Effector memory CD8-positive, alpha-beta T cell (primary cell): ENCODE measurements around the gene CD48.

Experiments
- ATAC-seq: fragments of 150-1000 bp; cut with Tn5 transposase; replicated peaks from 2 replicates; pipeline ENCODE4 v1.10.0; 2021; ENCODE audit warnings: mild to moderate bottlenecking, moderate library complexity
- DNase-seq, 3 experiments: peaks; one replicate each; pipeline ENCODE4 v3.0.0; 2021
- H3K27ac Mint-ChIP-seq, 2 donors: one replicate each; pipeline ENCODE4 v1.8.0; 2022; ENCODE audit warnings: mild to moderate bottlenecking in 2 of 2, mixed read lengths in 2 of 2, moderate library complexity in 2 of 2
- H3K27me3 Mint-ChIP-seq, 2 donors: one replicate each; pipeline ENCODE4 v1.8.0; 2022; ENCODE audit warnings: mixed read lengths in 2 of 2
- H3K36me3 Mint-ChIP-seq: one replicate; pipeline ENCODE4 v1.8.0; 2022; ENCODE audit warnings: mild to moderate bottlenecking, moderate library complexity, mixed read lengths; ENCODE audit not compliant: insufficient read depth
- H3K4me1 Mint-ChIP-seq, 2 donors: one replicate each; pipeline ENCODE4 v1.8.0; 2022; ENCODE audit warnings: low read depth in 2 of 2, mixed read lengths in 2 of 2
- H3K4me3 Mint-ChIP-seq, 2 donors: one replicate each; pipeline ENCODE4 v1.8.0; 2022; ENCODE audit warnings: mild to moderate bottlenecking in 2 of 2, mixed read lengths in 2 of 2, moderate library complexity in 2 of 2
- H3K9me3 Mint-ChIP-seq, 2 donors: one replicate each; pipeline ENCODE4 v1.8.0; 2022; ENCODE audit warnings: mixed read lengths in 2 of 2

The CD48 gene

DNA sequence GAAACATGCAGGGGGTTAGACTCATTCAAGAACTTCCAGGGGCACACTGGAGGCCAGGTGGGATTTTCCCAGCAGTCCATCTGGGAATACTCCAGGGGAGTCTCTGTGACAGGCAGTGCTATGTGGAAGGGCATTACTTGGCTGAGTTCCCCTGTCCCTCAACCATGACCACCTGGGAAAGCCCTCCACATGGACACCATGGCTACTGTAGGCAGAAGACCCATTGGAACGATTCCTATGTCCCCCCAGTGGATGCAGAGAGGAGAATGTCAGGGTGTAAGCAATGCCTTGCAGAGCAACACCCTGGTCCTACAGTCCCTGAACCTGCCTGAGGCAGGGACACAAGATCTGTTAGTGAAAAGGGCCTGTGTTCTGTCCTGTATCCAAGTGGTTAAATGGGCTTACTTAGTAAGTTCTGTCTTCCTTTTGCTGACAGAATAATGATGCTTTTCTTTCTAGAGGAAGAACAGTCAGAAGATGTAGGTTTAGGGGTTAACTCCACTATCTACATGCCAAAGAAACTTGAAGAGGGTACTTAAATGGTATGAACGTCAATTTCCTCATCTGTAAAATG is 78.2 kb downstream of the CD48 start:
- Mint-ChIP-seq H3K27me3 (no peaks in the 10 kb centered on the region), H3K36me3 (peaks cover 70% of the 10 kb centered on the region), H3K9me3 (no peaks in the 10 kb centered on the region), H3K4me1 (peaks cover 72 to 81% of the 10 kb centered on the region in 2 donors), H3K4me3 (peak overlapping the region; percentile 72), H3K27ac (peak overlapping the region; percentile 92 to 94)
- DNase-seq: no peak
- no peak for ATAC-seq

DNA sequence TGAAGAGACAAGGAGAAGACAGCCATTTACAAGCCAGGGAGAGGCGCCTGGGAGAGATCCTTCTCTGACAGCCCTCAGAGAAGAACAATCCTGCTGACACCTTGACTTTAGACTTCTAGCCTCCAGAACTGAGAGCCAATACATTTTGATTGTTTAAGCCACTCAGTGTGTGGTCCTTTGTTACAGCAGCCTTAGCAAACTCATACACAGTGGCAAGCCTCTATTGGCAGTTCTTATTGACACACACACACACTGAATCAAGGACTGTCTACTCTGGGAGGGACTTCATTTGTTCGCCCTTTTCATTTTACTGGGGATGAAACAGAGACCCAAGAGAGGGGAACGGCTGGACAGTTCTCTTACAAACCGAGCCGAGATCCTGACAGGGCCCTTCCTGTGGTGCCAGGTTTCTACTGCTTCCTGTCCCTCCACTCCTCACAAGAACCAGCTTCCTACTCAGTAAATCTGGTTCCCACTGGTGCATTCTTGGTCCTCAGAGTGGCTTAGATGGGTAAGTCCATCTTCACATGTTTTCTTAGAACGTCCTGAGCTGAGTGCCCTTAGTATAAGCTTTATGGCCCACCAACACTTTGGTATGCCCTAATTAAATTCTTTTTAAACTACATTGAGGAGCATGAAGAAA is 79.5 kb downstream of the CD48 start:
- Mint-ChIP-seq H3K4me1 (peaks cover 72 to 82% of the 10 kb centered on the region in 2 donors), H3K4me3 (peak overlapping the region in 1 of 2 donors; percentile 72), H3K27ac (peak overlapping the region; percentile 93 to 94), H3K36me3 (peaks cover 59% of the 10 kb centered on the region), H3K9me3 (peaks cover 0 to under 1% of the 10 kb centered on the region in 2 donors), H3K27me3 (no peaks in the 10 kb centered on the region)
- no peak for ATAC-seq
- DNase-seq: no peak

DNA sequence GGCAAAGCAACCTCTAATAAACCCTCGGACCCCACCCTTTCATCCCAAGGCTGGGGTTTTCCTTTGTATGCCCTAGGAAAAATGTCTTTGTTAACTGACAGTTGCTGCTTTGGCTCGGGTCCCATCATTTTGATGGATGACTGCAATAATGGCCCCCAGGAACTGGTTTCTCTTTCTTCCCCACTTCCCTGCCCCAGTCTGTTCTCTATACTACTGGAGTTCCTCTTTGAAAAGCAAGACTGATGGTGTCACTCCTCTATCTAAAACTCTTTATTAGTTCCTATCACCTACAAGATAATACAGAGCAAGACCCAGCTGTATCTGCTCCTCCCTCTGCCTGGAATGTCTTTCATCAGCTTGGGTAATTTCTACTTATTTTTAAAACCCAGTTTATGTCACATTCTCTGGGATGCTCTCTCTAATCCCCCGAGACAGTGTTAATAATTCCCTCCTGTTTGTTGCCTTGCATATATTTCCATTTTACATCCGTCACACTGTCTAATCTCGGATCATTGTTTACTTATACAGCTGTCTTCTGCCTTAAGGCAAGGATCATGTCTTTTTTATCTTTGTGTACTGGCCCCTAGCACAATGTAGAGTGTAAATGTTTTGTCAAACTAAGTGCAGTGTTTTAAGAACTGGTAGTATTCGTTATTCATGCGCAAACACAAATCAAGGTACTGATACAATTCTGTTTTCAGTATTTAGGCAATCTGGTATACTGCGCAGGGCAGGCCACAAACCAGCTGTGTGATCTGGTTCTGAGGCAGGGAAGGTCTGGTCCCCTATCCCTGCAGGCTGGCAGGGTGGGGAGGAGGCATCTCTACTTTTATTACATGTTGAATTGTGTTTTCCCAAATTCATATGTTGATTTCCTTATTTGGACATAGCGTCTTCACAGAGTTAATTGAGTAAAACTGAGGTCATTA is 80.8 kb downstream of the CD48 start:
- Mint-ChIP-seq H3K27me3 (no peaks in the 10 kb centered on the region), H3K36me3 (peaks cover 55% of the 10 kb centered on the region), H3K4me1 (peaks cover 74 to 81% of the 10 kb centered on the region in 2 donors)

DNA sequence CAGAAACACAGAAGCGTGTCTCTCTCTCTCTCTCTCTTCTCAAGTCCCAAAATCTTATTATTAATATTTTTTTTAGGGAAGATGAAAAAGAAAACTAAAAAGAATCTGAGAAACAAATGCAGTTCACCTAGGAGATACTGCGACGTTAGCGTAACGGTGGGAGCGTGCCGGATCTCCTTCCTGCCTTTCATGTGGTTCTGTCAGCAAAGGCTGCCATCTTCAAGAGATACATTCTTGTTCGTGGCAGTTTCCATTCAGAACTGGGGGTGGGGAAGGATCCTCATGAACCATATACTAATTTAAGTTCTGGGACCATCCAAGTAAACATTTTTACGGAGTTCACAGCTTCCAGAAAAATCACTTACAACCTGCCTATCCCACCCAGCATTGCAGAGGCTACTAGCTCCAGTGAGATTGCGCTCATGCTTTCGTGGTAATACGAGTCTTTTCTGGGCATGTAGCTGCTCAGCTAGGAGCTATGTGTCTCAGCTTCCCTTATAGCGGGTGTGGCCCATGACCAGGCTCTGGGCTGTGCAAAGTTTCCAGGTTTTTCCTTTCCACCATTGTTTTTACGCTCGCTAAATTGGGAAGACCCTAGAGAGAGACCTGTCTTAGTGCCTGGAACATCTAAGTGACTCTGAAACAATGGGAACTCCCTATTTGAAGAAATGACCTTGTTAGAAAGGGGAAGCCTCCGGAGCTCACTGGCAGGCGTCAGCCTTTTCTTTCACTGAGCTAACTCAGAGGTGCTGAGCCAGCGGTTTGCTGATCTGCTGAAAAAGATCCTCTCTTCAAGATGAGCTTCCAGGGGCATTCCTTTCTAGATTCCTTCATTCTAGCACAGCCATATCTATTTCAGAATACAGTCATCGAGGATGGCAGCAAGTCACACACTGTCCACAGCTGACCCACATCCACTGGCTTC is 82.1 kb downstream of the CD48 start:
- Mint-ChIP-seq H3K27me3 (no peaks in the 10 kb centered on the region), H3K4me1 (peaks cover 80 to 90% of the 10 kb centered on the region in 2 donors), H3K4me3 (peak overlapping the region; percentile 72 to 75), H3K9me3 (peaks cover 3 to 6% of the 10 kb centered on the region in 2 donors), H3K27ac (peak overlapping the region; percentile 93 to 94), H3K36me3 (peaks cover 48% of the 10 kb centered on the region)
- DNase-seq: peak; percentile 44 to 63 (median 55)
- ATAC-seq: peak; percentile 80

More for the DNA sequence above, 80.8 kb downstream of the CD48 start:
- Mint-ChIP-seq H3K9me3 (peaks cover 3 to 6% of the 10 kb centered on the region in 2 donors), H3K27ac (peak overlapping the region; percentile 93 to 94), H3K4me3 (peak overlapping the region; percentile 72 to 75)
- no peak for ATAC-seq
- DNase-seq: no peak

DNA sequence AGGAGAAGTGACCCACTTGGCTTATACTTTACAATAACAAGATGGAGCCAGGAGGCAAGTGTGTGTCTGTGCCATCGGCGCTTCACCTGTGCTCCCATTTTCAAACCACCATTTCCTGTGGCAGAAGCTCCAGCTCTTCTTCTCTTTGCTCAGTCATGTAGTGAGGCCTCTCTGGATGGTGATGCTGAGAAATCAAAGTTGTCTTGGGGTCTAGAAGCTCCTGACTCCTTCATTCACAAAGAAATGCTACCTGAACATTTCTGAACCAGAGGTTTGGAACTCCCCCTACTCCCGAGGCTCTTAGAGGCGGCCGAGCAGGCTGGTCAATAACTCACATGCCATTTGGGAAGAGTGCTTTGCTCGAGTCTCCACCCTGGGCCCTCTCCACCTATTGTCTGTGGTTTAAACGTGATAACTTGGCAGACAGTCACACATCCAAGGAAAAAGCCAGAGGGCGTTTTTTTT is 82.8 kb downstream of the CD48 start:
- Mint-ChIP-seq H3K9me3 (peaks cover 3 to 6% of the 10 kb centered on the region in 2 donors), H3K4me3 (peak overlapping the region; percentile 72 to 75), H3K4me1 (peaks cover 77 to 94% of the 10 kb centered on the region in 2 donors), H3K27ac (peak overlapping the region; percentile 93 to 94), H3K36me3 (peaks cover 49% of the 10 kb centered on the region), H3K27me3 (no peaks in the 10 kb centered on the region)
- DNase-seq (peak in 1 of 3 experiments; percentile 36), ATAC-seq (peak; percentile 40)
